ENCODE results near the gene CA10. TPM values are rescaled to one million over a fixed set of nuclear protein-coding genes. Genes with fewer than 3 reads are reported as not detected.

Gene CA10
- total RNA-seq, 2 donors from 2014 or later: 0.22 to 0.37 TPM

- no peaks in the 10 kb centered on the region for H3K36me3 Mint-ChIP-seq (ENCODE audit: low read depth)
- no peaks in the 10 kb centered on the region for H3K9me3 Mint-ChIP-seq
- peaks cover 32% of the 10 kb centered on the region for H3K27me3 ChIP-seq (ENCODE audit: control insufficient read depth, insufficient read depth, low read length, poor library complexity, severe bottlenecking)
- H3K27ac ChIP-seq (ENCODE audit: low read depth, low read length): no peak overlapping the region
- peaks cover 42% of the 10 kb centered on the region for H3K27me3 Mint-ChIP-seq (ENCODE audit: insufficient read depth)
- no peak overlapping the region for H3K4me3 ChIP-seq (ENCODE audit: low read length)
- H3K4me3 Mint-ChIP-seq: no peak overlapping the region
- H3K36me3 ChIP-seq (ENCODE audit: control insufficient read depth, insufficient read depth, low read length): no peaks in the 10 kb centered on the region
- H3K4me1 ChIP-seq (ENCODE audit: control insufficient read depth, insufficient read depth, low read length): no peaks in the 10 kb centered on the region
- no peaks in the 10 kb centered on the region for H3K9me3 ChIP-seq (ENCODE audit: control insufficient read depth, low read length)
- H3K27ac Mint-ChIP-seq: no peak overlapping the region
- no peak for TF ChIP-seq CTCF (conservative IDR thresholded peaks at IDR 0.05)
- H3K9ac ChIP-seq (ENCODE audit: extremely low read depth, low read length, poor library complexity, severe bottlenecking): no peak overlapping the region
- no peak for DNase-seq
- H3K4me1 Mint-ChIP-seq: peaks cover 34% of the 10 kb centered on the region
Observed at GRCh38 chr17:52145476-52145875, 13.0 kb downstream of the CA10 start.

GRCh38 chr17:52143542-52143941 is 15.0 kb downstream of the CA10 start:
- Histone ChIP-seq H3K36me3 (ENCODE audit: control insufficient read depth, insufficient read depth, low read length) (no peaks in the 10 kb centered on the region), H3K9me3 (ENCODE audit: control insufficient read depth, low read length) (no peaks in the 10 kb centered on the region), H3K9ac (ENCODE audit: extremely low read depth, low read length, poor library complexity, severe bottlenecking) (no peak overlapping the region), H3K4me1 (ENCODE audit: control insufficient read depth, insufficient read depth, low read length) (no peaks in the 10 kb centered on the region), H3K4me3 (ENCODE audit: low read length) (no peak overlapping the region), H3K27ac (ENCODE audit: low read depth, low read length) (no peak overlapping the region), H3K27me3 (ENCODE audit: control insufficient read depth, insufficient read depth, low read length, poor library complexity, severe bottlenecking) (peaks cover 50% of the 10 kb centered on the region)
- Mint-ChIP-seq H3K27me3 (ENCODE audit: insufficient read depth) (peaks cover 53% of the 10 kb centered on the region), H3K27ac (no peak overlapping the region), H3K4me3 (no peak overlapping the region), H3K9me3 (no peaks in the 10 kb centered on the region), H3K36me3 (ENCODE audit: low read depth) (no peaks in the 10 kb centered on the region), H3K4me1 (peaks cover 33% of the 10 kb centered on the region)
- WGBS, 2 experiments (ENCODE audit: insufficient coverage in 1 of 2, insufficient read length in 1 of 2): 14 to 40% methylated on average over 1 of the region's 1 CpG
- no peak for TF ChIP-seq CTCF (conservative IDR thresholded peaks at IDR 0.05)
- peak; percentile 68 for DNase-seq

- no peaks in the 10 kb centered on the region for H3K4me1 ChIP-seq (ENCODE audit: control insufficient read depth, insufficient read depth, low read length)
- H3K27ac ChIP-seq (ENCODE audit: low read depth, low read length): no peak overlapping the region
- Mint-ChIP-seq H3K27ac (no peak overlapping the region), H3K4me3 (no peak overlapping the region), H3K4me1 (peaks cover 30% of the 10 kb centered on the region), H3K27me3 (ENCODE audit: insufficient read depth) (peaks cover 75% of the 10 kb centered on the region), H3K36me3 (ENCODE audit: low read depth) (no peaks in the 10 kb centered on the region), H3K9me3 (no peaks in the 10 kb centered on the region)
- no peak for DNase-seq
- no peaks in the 10 kb centered on the region for H3K36me3 ChIP-seq (ENCODE audit: control insufficient read depth, insufficient read depth, low read length)
- no peak overlapping the region for H3K9ac ChIP-seq (ENCODE audit: extremely low read depth, low read length, poor library complexity, severe bottlenecking)
- TF ChIP-seq CTCF (conservative IDR thresholded peaks at IDR 0.05): no peak
- H3K4me3 ChIP-seq (ENCODE audit: low read length): no peak overlapping the region
- 76 to 83% methylated on average over 2 to 3 of the region's 3 CpGs for WGBS, 2 experiments (ENCODE audit: insufficient coverage in 1 of 2, insufficient read length in 1 of 2)
- peaks cover 5% of the 10 kb centered on the region for H3K9me3 ChIP-seq (ENCODE audit: control insufficient read depth, low read length)
- H3K27me3 ChIP-seq (ENCODE audit: control insufficient read depth, insufficient read depth, low read length, poor library complexity, severe bottlenecking): peaks cover 70% of the 10 kb centered on the region
Observed at GRCh38 chr17:52140601-52141000, 17.9 kb downstream of the CA10 start.
